GM18508 (cell line): ENCODE data around the gene ENOX1.

Experiments
- ATAC-seq: cut with Tn5 transposase; IDR thresholded peaks from one replicate; pipeline ENCODE4 v1.9.1; 2021; ENCODE audit warnings: moderate number of reproducible peaks; ENCODE audit not compliant: insufficient read depth, unreplicated experiment

The ENOX1 gene

DNA sequence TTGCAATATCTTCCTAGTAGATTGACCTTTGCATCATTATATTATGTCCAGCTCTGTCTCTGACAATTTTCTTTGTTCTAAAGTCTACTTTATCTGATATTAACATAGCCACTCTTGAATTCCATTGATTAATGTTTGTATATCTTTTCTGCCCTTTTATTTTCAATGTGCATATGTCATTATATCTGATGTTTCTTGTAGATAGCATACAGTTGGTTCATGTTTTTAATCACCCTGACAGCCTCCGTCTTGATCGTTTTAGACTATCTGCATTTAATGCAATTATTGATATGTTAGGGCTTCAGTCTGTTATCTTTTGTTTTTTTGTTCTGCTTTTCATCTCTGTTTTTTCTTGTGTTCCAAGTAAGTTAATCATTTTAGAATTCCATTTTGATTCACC, 159.8 kb downstream of the ENOX1 start:
- no peak for ATAC-seq

DNA sequence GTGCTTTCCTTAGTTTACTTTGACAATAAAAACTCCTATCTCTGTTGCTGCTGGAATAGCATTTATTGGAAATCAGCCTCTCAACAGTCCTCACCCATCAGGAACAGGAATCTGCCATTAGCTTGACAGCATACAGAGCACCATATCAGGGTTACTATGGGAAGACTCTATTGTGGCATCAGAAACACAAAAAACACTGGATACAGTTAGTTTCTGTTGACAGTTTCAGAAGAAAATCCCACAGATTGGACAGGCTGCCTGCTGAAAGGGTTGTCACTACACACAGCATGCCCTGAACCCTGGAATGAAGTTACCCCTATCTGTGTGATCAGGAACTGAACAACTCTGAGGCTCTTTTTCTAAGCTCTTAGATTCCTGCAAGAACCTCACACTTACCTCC, 172.7 kb downstream of the ENOX1 start:
- no peak for ATAC-seq

GRCh38 chr13:43611281-43612273, 175.2 kb downstream of the ENOX1 start:
- no peak for ATAC-seq

DNA sequence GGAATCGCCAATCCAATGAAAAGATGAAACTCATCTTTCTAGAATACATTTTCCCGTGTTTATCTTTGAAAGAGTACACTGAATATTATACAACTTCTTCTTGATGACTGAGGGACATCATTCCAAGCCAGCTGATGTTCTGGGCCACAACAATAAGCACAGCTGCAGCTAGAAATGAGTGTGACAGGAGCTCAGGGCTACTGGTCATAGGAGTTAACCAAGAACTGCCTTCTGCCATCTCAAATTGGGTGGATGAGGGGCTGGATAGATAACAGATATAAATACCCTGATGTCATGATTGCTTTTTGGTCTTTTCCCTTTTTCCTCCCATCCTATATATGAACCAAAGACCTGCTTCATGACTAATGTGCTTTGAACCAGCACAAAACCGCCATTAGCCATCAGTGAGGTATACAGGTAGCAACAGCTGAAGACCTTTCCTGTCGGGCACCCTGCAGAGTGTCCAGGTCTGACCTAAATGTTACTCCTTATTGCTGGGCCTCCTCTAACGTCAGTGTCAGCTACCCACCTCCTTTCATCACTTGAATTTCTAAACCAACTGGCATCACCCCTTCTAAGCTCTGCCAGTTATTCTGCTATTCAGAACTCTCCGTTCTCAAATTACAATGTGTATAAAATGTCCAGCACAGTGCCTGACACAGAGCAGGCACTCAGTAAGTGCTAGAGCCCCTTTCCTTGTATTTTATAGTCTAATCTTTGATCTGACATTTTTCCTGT, 178.2 kb downstream of the ENOX1 start:
- ATAC-seq: no peak

DNA sequence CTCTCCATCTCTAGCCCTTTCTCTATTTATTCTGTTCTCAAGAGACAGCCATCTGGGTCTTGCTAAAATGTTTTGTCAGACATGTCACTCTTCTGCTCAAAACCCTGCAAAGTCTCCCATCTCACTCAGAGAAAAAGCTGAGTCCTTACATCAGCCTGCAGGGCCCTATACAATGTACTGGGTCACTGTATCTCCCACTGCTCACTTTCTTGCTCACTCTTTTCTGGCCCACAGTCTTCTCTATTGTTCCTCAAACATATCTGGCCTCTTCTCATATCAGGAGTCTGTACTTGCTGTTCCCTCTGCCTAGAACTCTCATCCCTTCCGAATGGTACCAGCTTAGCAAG, 189.2 kb downstream of the ENOX1 start:
- ATAC-seq: no peak

- ATAC-seq: no peak
These were observed 189.7 kb downstream of the ENOX1 start for GRCh38 chr13:43596924-43597598.

DNA sequence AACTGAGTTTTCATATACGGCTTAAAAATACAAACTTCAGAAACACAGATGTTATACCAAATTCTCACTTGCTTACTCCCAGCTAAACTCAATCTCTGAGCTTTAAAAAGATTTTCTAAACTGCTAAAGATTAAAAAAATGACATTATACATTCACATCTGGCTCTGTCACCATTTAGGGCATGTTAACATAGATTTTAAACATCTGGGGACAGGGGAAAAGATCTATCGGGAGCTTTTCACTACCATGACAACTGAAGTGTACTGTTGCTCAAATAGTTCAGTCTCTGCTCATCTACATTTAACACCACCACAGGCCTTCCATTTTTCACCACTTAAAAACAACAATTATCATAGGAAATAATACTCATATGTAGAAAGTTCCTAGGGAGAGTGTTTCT, 190.8 kb downstream of the ENOX1 start:
- ATAC-seq: no peak

DNA sequence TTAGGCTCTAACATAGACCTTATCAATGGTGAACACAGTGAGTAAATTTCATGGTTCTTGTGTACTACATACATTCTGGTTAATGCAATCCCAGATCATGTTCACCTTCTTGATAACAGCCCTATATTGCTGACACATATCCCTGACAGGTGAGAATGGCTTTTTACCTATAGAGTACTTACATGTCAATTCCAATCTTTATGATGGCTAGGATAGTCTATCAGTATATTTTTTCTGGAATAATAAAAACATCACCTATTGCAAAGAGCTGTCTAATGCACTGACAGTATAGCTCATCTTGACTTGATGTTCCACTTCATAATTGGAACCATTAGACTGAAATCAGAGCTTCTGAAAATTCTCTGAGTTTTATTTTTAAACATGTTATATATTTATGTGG, 199.4 kb downstream of the ENOX1 start:
- no peak for ATAC-seq

DNA sequence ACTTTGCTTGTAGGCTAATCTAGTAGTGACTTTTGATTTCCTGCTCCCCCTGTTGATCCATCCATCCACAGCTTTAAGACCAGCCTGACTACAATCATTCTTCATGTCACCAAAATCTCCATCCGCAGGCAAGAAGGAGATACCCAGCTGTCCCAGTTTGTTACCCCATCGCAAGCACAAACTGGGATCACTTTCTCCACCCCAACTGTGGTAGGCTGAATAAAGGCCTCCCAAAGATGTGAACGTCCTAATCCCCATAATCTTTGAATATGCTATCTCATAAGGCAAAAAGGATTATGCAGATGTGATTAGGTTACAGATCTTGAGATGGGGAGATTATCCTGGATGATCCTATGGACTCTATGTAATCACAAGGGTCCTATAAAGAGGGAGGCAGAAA, 202.0 kb downstream of the ENOX1 start:
- ATAC-seq: no peak

DNA sequence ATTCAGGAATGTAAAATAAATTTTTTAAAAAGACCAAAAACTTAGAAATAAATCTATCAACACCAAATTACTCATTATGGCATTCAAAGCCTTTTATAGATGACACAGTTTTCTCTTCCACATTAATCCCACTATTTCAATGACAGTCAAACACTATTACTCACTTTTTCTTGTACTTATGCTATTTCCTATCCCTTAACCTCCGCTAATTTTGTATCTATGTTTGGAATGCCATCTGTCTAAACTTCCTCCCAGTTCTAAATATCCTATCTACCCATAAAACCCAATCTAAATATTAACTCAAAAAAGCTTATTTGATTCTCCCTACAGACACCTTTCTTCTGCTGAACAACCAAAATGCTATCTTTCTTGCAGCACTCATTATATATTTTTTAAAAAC, 203.5 kb downstream of the ENOX1 start:
- no peak for ATAC-seq

DNA sequence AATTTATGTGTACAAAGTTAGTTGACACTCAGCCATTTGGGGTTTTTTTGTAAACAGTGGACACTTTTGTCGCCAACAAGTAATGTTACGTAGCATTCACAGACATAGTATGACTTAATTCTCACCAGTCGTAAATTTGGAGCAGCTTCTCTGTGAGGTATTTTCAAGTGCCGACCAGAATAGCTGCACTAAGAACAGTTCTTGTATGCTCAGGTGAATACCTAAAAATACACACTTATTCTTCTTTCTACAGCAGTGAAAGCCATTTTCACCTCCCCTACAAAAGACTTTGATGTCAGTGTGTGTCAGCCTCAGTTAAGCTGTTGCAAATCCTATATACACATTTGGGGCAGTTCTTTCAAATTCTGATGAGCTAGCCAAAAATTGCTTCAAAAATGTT, 206.5 kb downstream of the ENOX1 start:
- ATAC-seq: no peak

DNA sequence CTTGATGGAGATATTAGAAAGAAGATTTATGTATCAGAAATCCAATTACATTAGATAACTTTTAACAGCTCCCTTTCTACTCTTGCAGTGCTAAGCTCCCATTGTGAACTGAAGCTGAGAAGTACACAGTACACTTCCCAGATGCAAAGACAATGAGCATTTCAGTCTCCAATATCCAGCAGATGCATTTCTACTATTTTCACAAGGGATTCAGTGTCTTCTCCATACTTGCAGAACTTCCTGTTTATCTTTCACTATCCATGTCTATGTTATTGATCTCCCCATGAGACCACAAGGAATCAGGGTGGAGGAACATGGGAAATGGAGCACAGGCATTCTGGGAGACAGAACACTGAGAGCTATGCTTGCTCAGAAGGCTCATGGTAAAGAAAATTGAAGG, 207.5 kb downstream of the ENOX1 start:
- ATAC-seq: no peak

DNA sequence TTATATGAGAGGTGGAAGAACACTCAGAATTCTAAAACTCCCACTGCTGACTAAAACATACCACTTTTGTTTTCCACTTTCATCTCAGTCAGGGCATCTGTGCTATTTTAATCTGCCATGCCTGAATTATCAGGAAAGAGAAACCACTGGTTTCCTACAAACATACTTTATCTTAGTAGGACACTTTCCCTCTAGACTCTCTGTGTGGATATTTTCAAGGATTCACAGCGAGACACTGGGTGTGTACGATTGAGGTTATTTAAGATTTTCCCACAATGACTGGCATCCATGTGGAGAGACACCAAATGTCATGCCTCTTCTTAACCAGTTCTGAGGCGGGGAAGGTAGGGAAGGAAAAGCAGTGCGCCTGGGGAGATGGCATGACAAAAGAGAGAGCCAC, 212.2 kb downstream of the ENOX1 start:
- no peak for ATAC-seq

- no peak for ATAC-seq
These were observed 212.8 kb downstream of the ENOX1 start for GRCh38 chr13:43573802-43574514.

GRCh38 chr13:43573361-43573740, 213.4 kb downstream of the ENOX1 start:
- ATAC-seq: no peak

DNA sequence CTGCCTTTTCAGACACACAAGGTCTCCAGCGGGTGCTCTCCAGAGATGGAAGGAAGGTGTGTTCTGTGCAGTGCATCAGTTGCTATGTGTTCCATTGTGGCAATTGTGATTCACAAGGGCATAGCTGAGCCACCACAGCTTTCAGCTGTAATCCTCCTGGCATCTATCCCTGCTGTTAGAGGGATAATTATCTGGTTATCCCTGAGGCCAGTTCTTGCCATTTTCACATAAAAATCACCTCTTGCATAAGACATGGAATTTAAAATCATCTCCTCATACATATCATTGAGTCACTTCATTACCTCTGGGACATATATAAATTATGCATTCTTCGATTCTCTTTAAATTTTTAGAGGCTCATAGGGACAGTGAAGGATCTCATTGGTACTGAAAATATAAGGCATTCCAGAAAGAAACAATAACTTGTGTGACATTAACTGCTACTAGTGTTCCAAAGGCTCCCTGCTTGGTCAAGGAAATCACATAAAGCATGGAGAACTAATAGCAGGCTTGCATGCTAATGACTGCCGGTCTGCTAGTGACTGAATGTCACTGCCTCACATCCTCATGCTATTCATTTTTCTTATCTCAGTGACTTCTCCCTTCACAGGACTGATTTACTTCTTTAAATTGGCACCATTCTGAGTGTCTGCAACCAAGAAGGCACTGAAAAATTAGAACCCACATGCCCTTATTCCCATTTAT, 214.0 kb downstream of the ENOX1 start:
- no peak for ATAC-seq

DNA sequence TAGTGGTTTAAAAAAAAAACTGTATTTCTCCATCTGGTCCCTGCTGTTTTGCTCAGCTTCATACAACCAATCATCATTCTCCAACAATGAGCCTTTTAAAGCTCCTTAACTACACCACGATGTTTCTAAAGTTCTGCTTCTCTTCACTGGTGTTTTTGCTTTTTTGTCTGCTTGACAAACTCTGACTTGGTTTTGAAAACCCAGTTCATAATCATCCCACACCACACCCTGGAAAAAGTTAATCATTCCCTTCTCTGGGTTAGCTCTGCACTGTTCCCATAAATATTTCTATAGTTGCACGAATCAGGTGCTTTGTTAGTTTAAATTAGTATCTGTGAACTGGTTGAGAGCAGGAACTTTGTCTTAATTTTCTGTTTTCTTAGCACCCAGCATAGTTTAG, 217.1 kb downstream of the ENOX1 start:
- ATAC-seq: no peak

GRCh38 chr13:43567608-43568007, 219.2 kb downstream of the ENOX1 start:
- ATAC-seq: no peak

DNA sequence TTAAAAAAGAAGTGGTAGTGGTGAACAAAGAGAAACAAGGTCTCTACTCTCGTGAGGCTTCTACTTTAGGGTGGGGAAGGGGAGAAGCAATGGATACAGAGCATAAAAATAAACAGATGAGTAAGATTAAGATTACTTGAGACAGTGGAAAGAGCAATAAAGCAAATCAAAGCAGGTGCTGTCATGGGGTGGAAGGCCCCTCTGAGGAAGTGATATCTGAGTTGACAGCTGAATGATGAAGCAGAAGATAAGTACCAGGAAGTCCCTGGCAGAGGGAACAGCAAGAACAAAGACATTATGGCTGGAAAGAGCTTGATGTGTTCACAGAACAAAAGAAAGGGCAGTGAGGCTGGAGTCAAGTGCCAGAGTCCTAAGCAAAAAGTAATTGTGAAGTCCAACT, 221.8 kb downstream of the ENOX1 start:
- no peak for ATAC-seq

- ATAC-seq: no peak
These were observed 225.7 kb downstream of the ENOX1 start for GRCh38 chr13:43561081-43561480.
